ENCODE data around the gene GNRHR.
"Not testable (repeated sequence)": the region's sequence is repeated elsewhere in the genome, so short reads cannot be mapped to it uniquely, and the experiment has no call there.

GNRHR gene

GRCh38 chr4:67770422-67770821 is 16.2 kb upstream of the GNRHR start:
- H3K4me3 ChIP-seq (ENCODE audit: low read depth, low read length) = no peak overlapping the region
- no peak for DNase-seq (ENCODE audit: low read depth)
- no peak for TF ChIP-seq CTCF (IDR thresholded peaks at IDR 0.05; ENCODE audit: low read depth, low read length, missing control alignments)

GRCh38 chr4:67765928-67766327 is 11.7 kb upstream of the GNRHR start:
- DNase-seq (ENCODE audit: low read depth) = no peak
- no peak for TF ChIP-seq CTCF (IDR thresholded peaks at IDR 0.05; ENCODE audit: low read depth, low read length, missing control alignments)
- no peak overlapping the region for H3K4me3 ChIP-seq (ENCODE audit: low read depth, low read length)

- TF ChIP-seq CTCF (IDR thresholded peaks at IDR 0.05; ENCODE audit: low read depth, low read length, missing control alignments) = no peak
- no peak for DNase-seq (ENCODE audit: low read depth)
- no peak overlapping the region for H3K4me3 ChIP-seq (ENCODE audit: low read depth, low read length)
These were observed 11.2 kb upstream of the GNRHR start for GRCh38 chr4:67765401-67765800.

- no peak for DNase-seq (ENCODE audit: low read depth)
- H3K4me3 ChIP-seq (ENCODE audit: low read depth, low read length) = no peak overlapping the region
- no peak for TF ChIP-seq CTCF (IDR thresholded peaks at IDR 0.05; ENCODE audit: low read depth, low read length, missing control alignments)
These were observed 10.0 kb upstream of the GNRHR start for GRCh38 chr4:67764183-67764582.

GRCh38 chr4:67762086-67762485 is 7.9 kb upstream of the GNRHR start:
- peak; percentile 30 for DNase-seq (ENCODE audit: low read depth)
- H3K4me3 ChIP-seq (ENCODE audit: low read depth, low read length) = no peak overlapping the region
- TF ChIP-seq CTCF (IDR thresholded peaks at IDR 0.05; ENCODE audit: low read depth, low read length, missing control alignments) = no peak

- not testable (repeated sequence) for H3K4me3 ChIP-seq (ENCODE audit: low read depth, low read length); DNase-seq (ENCODE audit: low read depth)
These were observed 2.8 kb upstream of the GNRHR start for GRCh38 chr4:67756991-67757390.

GRCh38 chr4:67755974-67756373 is 1.8 kb upstream of the GNRHR start:
- no peak overlapping the region for H3K4me3 ChIP-seq (ENCODE audit: low read depth, low read length)
- no peak for TF ChIP-seq CTCF (IDR thresholded peaks at IDR 0.05; ENCODE audit: low read depth, low read length, missing control alignments)
- DNase-seq (ENCODE audit: low read depth) = no peak

GRCh38 chr4:67751260-67751659 is 2.9 kb downstream of the GNRHR start:
- TF ChIP-seq CTCF (IDR thresholded peaks at IDR 0.05; ENCODE audit: low read depth, low read length, missing control alignments) = no peak
- DNase-seq (ENCODE audit: low read depth) = no peak
- H3K4me3 ChIP-seq (ENCODE audit: low read depth, low read length) = no peak overlapping the region
